HEK293 (cell line): Measurements from ENCODE around the gene SLF2.

Source experiments
- CTCF ChIA-PET: fragments of 350-600 bp; formaldehyde crosslinking; extraction: SDS; loops from one replicate; lab custom pipeline; 2021; ENCODE audit warnings: antibody characterized with exemption; lab: Yijun Ruan, JAX
- POLR2A ChIA-PET: fragments of 300-600 bp; formaldehyde crosslinking; extraction: SDS; loops from one replicate; lab custom pipeline; 2020; ENCODE audit warnings: antibody characterized with exemption, inconsistent platforms; lab: Yijun Ruan, JAX
- H3K27ac ChIP-seq: fragments of 200-500 bp; sonication (Bioruptor generic); 2 replicates; pipeline ENCODE4 v1.5.1; 2014; ENCODE audit warnings: low read depth, low read length, control low read depth, inconsistent platforms; ENCODE audit errors: extremely low read depth
- H3K36me3 ChIP-seq, 2 experiments: fragments of 200-500 bp in 1 of 2; sonication (Bioruptor generic) in 1 of 2; 1 replicate in 1 of 2; 2 replicates in 1 of 2; pipeline ENCODE4 v1.5.1; 2014 to 2017; ENCODE audit warnings: inconsistent platforms in 2 of 2, low read length in 2 of 2; ENCODE audit not compliant: control insufficient read depth in 2 of 2, insufficient read depth in 1 of 2
- H3K4me1 ChIP-seq: fragments of 200-500 bp; sonication (Bioruptor generic); 2 replicates; pipeline ENCODE4 v1.5.1; 2014; ENCODE audit warnings: mild to moderate bottlenecking, low read length, inconsistent platforms; ENCODE audit not compliant: control insufficient read depth, insufficient read depth
- H3K4me3 ChIP-seq: 2 replicates; pipeline ENCODE4 v1.5.1; 2011; ENCODE audit warnings: low read depth, mild to moderate bottlenecking, control low read depth, low read length, moderate library complexity
- H3K9me3 ChIP-seq: fragments of 200-500 bp; sonication (Bioruptor generic); 2 replicates; pipeline ENCODE4 v1.5.1; 2014; ENCODE audit warnings: low read depth, low read length, inconsistent platforms; ENCODE audit not compliant: control insufficient read depth, insufficient read depth
- GLIS1 ChIP-seq: fragments of 450-650 bp; formaldehyde crosslinking; IDR thresholded peaks from 2 replicates; pipeline ENCODE4 v1.5.1; 2016; ENCODE audit warnings: missing biosample characterization, missing genetic modification characterization
- GLIS2 ChIP-seq: fragments of 450-650 bp; formaldehyde crosslinking; IDR thresholded peaks from 2 replicates; pipeline ENCODE4 v1.5.1; 2016; ENCODE audit warnings: missing biosample characterization, missing genetic modification characterization
- KLF8 ChIP-seq: fragments of 450-650 bp; formaldehyde crosslinking; IDR thresholded peaks from 2 replicates; pipeline ENCODE4 v1.5.1; 2016; ENCODE audit warnings: missing biosample characterization, missing genetic modification characterization
- MYNN ChIP-seq: fragments of 450-650 bp; formaldehyde crosslinking; IDR thresholded peaks from 2 replicates; pipeline ENCODE4 v1.5.1; 2016; ENCODE audit warnings: missing biosample characterization, missing genetic modification characterization, borderline replicate concordance
- OSR2 ChIP-seq: fragments of 450-650 bp; formaldehyde crosslinking; IDR thresholded peaks from 2 replicates; pipeline ENCODE4 v1.5.1; 2016; ENCODE audit warnings: missing biosample characterization, missing genetic modification characterization
- PRDM1 ChIP-seq: fragments of 450-650 bp; formaldehyde crosslinking; IDR thresholded peaks from 2 replicates; pipeline ENCODE4; 2016; ENCODE audit warnings: missing biosample characterization, missing genetic modification characterization
- SCRT1 ChIP-seq: fragments of 450-650 bp; formaldehyde crosslinking; IDR thresholded peaks from 2 replicates; pipeline ENCODE4 v1.5.1; 2016; ENCODE audit warnings: missing biosample characterization, missing genetic modification characterization, borderline replicate concordance
- SP7 ChIP-seq: fragments of 450-650 bp; formaldehyde crosslinking; IDR thresholded peaks from 2 replicates; pipeline ENCODE4 v1.5.1; 2016; ENCODE audit warnings: missing biosample characterization, missing genetic modification characterization
- TSHZ1 ChIP-seq: fragments of 450-650 bp; formaldehyde crosslinking; IDR thresholded peaks from 2 replicates; pipeline ENCODE4 v1.5.1; 2016; ENCODE audit warnings: missing biosample characterization, missing genetic modification characterization, borderline replicate concordance
- ZBTB17 ChIP-seq: fragments of 450-650 bp; formaldehyde crosslinking; IDR thresholded peaks from 2 replicates; pipeline ENCODE4 v1.5.1; 2016; ENCODE audit warnings: missing biosample characterization, missing genetic modification characterization
- ZBTB44 ChIP-seq: fragments of 450-650 bp; IDR thresholded peaks from 2 replicates; pipeline ENCODE4 v1.5.1; 2018; ENCODE audit warnings: missing biosample characterization, mild to moderate bottlenecking, missing genetic modification characterization
- ZBTB6 ChIP-seq: fragments of 450-650 bp; formaldehyde crosslinking; IDR thresholded peaks from 2 replicates; pipeline ENCODE4 v1.5.1; 2017; ENCODE audit warnings: missing biosample characterization, missing genetic modification characterization
- ZBTB8A ChIP-seq: fragments of 450-650 bp; formaldehyde crosslinking; IDR thresholded peaks from 2 replicates; pipeline ENCODE4 v1.5.1; 2016; ENCODE audit warnings: missing biosample characterization, missing genetic modification characterization
- ZFHX2 ChIP-seq: fragments of 450-650 bp; formaldehyde crosslinking; conservative IDR thresholded peaks from 2 replicates; pipeline ENCODE4 v1.5.1; 2016; ENCODE audit warnings: missing biosample characterization, missing genetic modification characterization
- ZNF175 ChIP-seq: fragments of 450-650 bp; formaldehyde crosslinking; IDR thresholded peaks from 2 replicates; pipeline ENCODE4 v1.5.1; 2016; ENCODE audit warnings: missing biosample characterization, missing genetic modification characterization
- ZNF2 ChIP-seq: fragments of 450-650 bp; formaldehyde crosslinking; IDR thresholded peaks from 2 replicates; pipeline ENCODE4 v1.5.1; 2016; ENCODE audit warnings: missing biosample characterization, missing genetic modification characterization
- ZNF202 ChIP-seq: fragments of 450-650 bp; formaldehyde crosslinking; IDR thresholded peaks from 2 replicates; pipeline ENCODE4 v1.5.1; 2016; ENCODE audit warnings: missing biosample characterization, missing genetic modification characterization, borderline replicate concordance
- ZNF223 ChIP-seq: fragments of 450-650 bp; formaldehyde crosslinking; IDR thresholded peaks from 2 replicates; pipeline ENCODE4 v1.5.1; 2016; ENCODE audit warnings: missing biosample characterization, missing genetic modification characterization
- ZNF248 ChIP-seq: fragments of 450-650 bp; formaldehyde crosslinking; IDR thresholded peaks from 2 replicates; pipeline ENCODE4 v1.5.1; 2017; ENCODE audit warnings: missing biosample characterization, missing genetic modification characterization
- ZNF335 ChIP-seq: fragments of 450-650 bp; formaldehyde crosslinking; conservative IDR thresholded peaks from 2 replicates; pipeline ENCODE4 v1.5.1; 2016; ENCODE audit warnings: missing biosample characterization, missing genetic modification characterization
- ZNF350 ChIP-seq: fragments of 450-650 bp; formaldehyde crosslinking; IDR thresholded peaks from 2 replicates; pipeline ENCODE4 v1.5.0; 2017; ENCODE audit warnings: missing biosample characterization, mild to moderate bottlenecking, missing genetic modification characterization
- ZNF394 ChIP-seq: fragments of 450-650 bp; formaldehyde crosslinking; IDR thresholded peaks from 2 replicates; pipeline ENCODE4 v1.5.1; 2016; ENCODE audit warnings: missing biosample characterization, missing genetic modification characterization, mild to moderate bottlenecking, moderate library complexity, borderline replicate concordance
- ZNF423 ChIP-seq: fragments of 450-650 bp; formaldehyde crosslinking; IDR thresholded peaks from 2 replicates; pipeline ENCODE4 v1.5.1; 2016; ENCODE audit warnings: missing biosample characterization, missing genetic modification characterization
- ZNF501 ChIP-seq: fragments of 450-650 bp; formaldehyde crosslinking; IDR thresholded peaks from 2 replicates; pipeline ENCODE4 v1.5.1; 2016; ENCODE audit warnings: missing biosample characterization, missing genetic modification characterization
- ZNF600 ChIP-seq: fragments of 450-650 bp; formaldehyde crosslinking; IDR thresholded peaks from 2 replicates; pipeline ENCODE4 v1.5.1; 2016; ENCODE audit warnings: missing biosample characterization, missing genetic modification characterization
- ZNF610 ChIP-seq: fragments of 450-650 bp; formaldehyde crosslinking; IDR thresholded peaks from 2 replicates; pipeline ENCODE4 v1.5.1; 2016; ENCODE audit warnings: missing biosample characterization, missing genetic modification characterization, borderline replicate concordance
- ZNF664 ChIP-seq: fragments of 450-650 bp; formaldehyde crosslinking; IDR thresholded peaks from 2 replicates; pipeline ENCODE4 v1.5.1; 2016; ENCODE audit warnings: missing biosample characterization, missing genetic modification characterization
- ZSCAN16 ChIP-seq: fragments of 450-650 bp; formaldehyde crosslinking; IDR thresholded peaks from 2 replicates; pipeline ENCODE4 v1.5.1; 2016; ENCODE audit warnings: missing biosample characterization, missing genetic modification characterization

Gene SLF2

GRCh38 chr10:101006593-101007098, 93.9 kb downstream of the SLF2 start:
- Histone ChIP-seq H3K4me1 (peaks cover 2% of the 10 kb centered on the region; the same call in 1 of the 2 replicates), H3K4me3 (no peak overlapping the region), H3K36me3 (peaks cover 8 to 60% of the 10 kb centered on the region in 2 experiments; a peak in 2 of 3 replicates), H3K9me3 (no peaks in the 10 kb centered on the region), H3K27ac (peak overlapping the region; percentile 58; the same call in 1 of the 2 replicates)
- ChIA-PET CTCF (interaction anchor here (0.9 to 4.5 kb wide), 8 partner anchors 8 to 89 kb away, joined by 3 to 32 read pairs (median 5); no protein-coding TSS in a partner anchor), POLR2A (interaction anchor here (1.1 to 3.0 kb wide), 2 partner anchors 9 to 11 kb away, joined by 3 to 9 read pairs; no protein-coding TSS in a partner anchor)
- no peak for TF ChIP-seq SCRT1 (tag by site-specific recombination)
- TF ChIP-seq ZNF600 (tag by site-specific recombination), result peak; percentile 84
- TF ChIP-seq ZBTB44, result peak; percentile 93
- peak; percentile 55 for TF ChIP-seq GLIS2 (tag by site-specific recombination)
- peak; percentile 75; the same call in 1 of the 2 replicates for TF ChIP-seq OSR2 (tag by site-specific recombination)
- 0 out of 2 replicates have a peak, but pooled peaks have one; percentile 40 for TF ChIP-seq ZNF2
- 0 out of 2 replicates have a peak, but pooled peaks have one; percentile 16 for TF ChIP-seq GLIS1 (tag by site-specific recombination)
- 0 out of 2 replicates have a peak, but pooled peaks have one; percentile 15 for TF ChIP-seq ZBTB6 (tag by site-specific recombination)
- 0 out of 2 replicates have a peak, but pooled peaks have one; percentile 15 for TF ChIP-seq KLF8 (tag by site-specific recombination)
- TF ChIP-seq ZNF423 (tag by site-specific recombination), result no peak
- TF ChIP-seq ZBTB17 (tag by site-specific recombination), result peak; percentile 46; the same call in 1 of the 2 replicates
- TF ChIP-seq ZNF394 (tag by site-specific recombination), result peak; percentile 69; the same call in 1 of the 2 replicates
- peak; percentile 39; the same call in 1 of the 2 replicates for TF ChIP-seq ZNF202 (tag by site-specific recombination)
- no peak for TF ChIP-seq ZNF223 (tag by site-specific recombination)

GRCh38 chr10:101007099-101007711, 94.4 kb downstream of the SLF2 start:
- 0 out of 2 replicates have a peak, but pooled peaks cover 2% of the 10 kb centered on the region for H3K4me1 ChIP-seq
- H3K9me3 ChIP-seq, result no peaks in the 10 kb centered on the region
- H3K27ac ChIP-seq, result peak overlapping the region; percentile 58; the same call in 1 of the 2 replicates
- peaks cover 8 to 55% of the 10 kb centered on the region in 2 experiments; a peak in 2 of 3 replicates for H3K36me3 ChIP-seq
- no peak overlapping the region for H3K4me3 ChIP-seq
- ChIA-PET POLR2A (interaction anchor here (1.1 to 3.0 kb wide), 2 partner anchors 10 kb away, joined by 3 to 9 read pairs; no protein-coding TSS in a partner anchor), CTCF (interaction anchor here (0.7 to 2.4 kb wide), 7 partner anchors 9 to 89 kb away, joined by 3 to 15 read pairs (median 5); no protein-coding TSS in a partner anchor)
- TF ChIP-seq ZFHX2 (tag by site-specific recombination), result 0 out of 2 replicates have a peak, but pooled peaks have one; percentile 12
- TF ChIP-seq ZNF335 (tag by site-specific recombination), result peak; percentile 81
- no peak for TF ChIP-seq SP7 (tag by site-specific recombination)
- TF ChIP-seq TSHZ1, result no peak
- no peak for TF ChIP-seq OSR2 (tag by site-specific recombination)
- TF ChIP-seq ZBTB8A (tag by site-specific recombination), result no peak
- TF ChIP-seq ZNF248 (tag by site-specific recombination), result no peak
- TF ChIP-seq ZSCAN16, result no peak
- TF ChIP-seq ZNF350 (tag by site-specific recombination), result no peak
- TF ChIP-seq MYNN (tag by site-specific recombination), result no peak
- no peak for TF ChIP-seq ZNF175 (tag by site-specific recombination)
- TF ChIP-seq ZNF501 (tag by site-specific recombination), result no peak
- no peak for TF ChIP-seq ZNF664 (tag by site-specific recombination)
- TF ChIP-seq PRDM1, result no peak
- TF ChIP-seq ZNF610 (tag by site-specific recombination), result no peak
